Nephron progenitor cell (in vitro differentiated cells): ENCODE measurements around the gene PRR4.

Source experiments
- DNase-seq: peaks from one replicate; pipeline ENCODE4 v3.0.0; 2021
- H3K27ac Mint-ChIP-seq: 2 replicates; pipeline ENCODE4 v1.8.0; 2021; ENCODE audit warnings: mild to moderate bottlenecking, moderate library complexity, mixed read lengths
- H3K27me3 Mint-ChIP-seq: 2 replicates; pipeline ENCODE4 v1.8.0; 2021; ENCODE audit warnings: mild to moderate bottlenecking, low read depth, mixed read lengths; ENCODE audit not compliant: poor library complexity
- H3K36me3 Mint-ChIP-seq: 2 replicates; pipeline ENCODE4 v1.8.0; 2021; ENCODE audit warnings: low read depth, mixed read lengths
- H3K4me1 Mint-ChIP-seq: 2 replicates; pipeline ENCODE4 v1.8.0; 2021; ENCODE audit warnings: mixed read lengths
- H3K4me3 Mint-ChIP-seq: 2 replicates; pipeline ENCODE4 v1.8.0; 2021; ENCODE audit warnings: mild to moderate bottlenecking, moderate library complexity, mixed read lengths
- H3K9me3 Mint-ChIP-seq: 2 replicates; pipeline ENCODE4 v1.8.0; 2021; ENCODE audit warnings: mild to moderate bottlenecking, moderate library complexity, mixed read lengths
- CTCF ChIP-seq: fragments of 200-600 bp; sonication (generic); IDR thresholded peaks from 2 replicates; pipeline ENCODE4 v1.5.0; 2021; ENCODE audit warnings: antibody characterized with exemption

PRR4 gene

DNA sequence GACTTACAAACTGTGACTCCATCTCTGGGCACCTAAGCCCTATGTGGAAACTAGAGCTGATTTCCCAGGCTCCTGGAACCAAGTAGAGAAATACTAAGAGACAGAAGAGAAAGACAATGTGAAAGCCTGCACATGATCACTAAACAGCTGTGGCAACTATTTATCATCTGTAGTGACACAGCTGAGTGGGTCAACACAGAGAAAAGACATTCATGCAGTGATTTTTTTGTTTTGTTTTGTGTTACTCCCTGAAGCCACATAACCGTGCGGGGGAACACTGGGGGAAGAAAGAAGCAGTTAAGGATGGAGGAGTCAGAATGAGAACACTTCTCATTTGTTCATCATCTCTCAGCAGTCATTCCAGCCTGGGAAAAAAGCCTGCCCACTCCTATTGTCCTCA lies 1.5 kb downstream of the PRR4 start:
- Mint-ChIP-seq H3K9me3 (no peaks in the 10 kb centered on the region), H3K27ac (no peak overlapping the region), H3K4me1 (no peaks in the 10 kb centered on the region), H3K27me3 (no peaks in the 10 kb centered on the region), H3K4me3 (no peak overlapping the region), H3K36me3 (peaks cover 54% of the 10 kb centered on the region)
- no peak for TF ChIP-seq CTCF
- DNase-seq: no peak

DNA sequence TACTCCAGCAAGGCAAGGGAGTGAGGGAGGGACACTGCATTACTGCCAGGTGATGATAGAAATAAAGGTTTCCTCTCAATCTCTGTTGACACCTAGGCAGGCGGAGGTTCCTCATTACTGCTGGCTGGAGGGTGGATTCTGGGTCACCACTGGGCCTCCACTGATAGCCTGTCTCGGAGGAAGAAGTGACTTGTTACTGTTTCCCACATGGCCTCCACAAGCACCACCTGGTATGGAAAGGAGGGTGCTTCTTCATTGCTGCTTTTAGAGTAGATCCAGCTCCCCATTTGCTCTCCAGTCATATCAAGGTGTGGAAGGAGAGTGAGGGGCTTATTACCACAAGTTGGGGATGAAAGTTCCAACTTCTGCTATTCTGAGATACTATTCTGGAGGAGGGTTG lies 6.4 kb downstream of the PRR4 start:
- H3K4me3 Mint-ChIP-seq: no peak overlapping the region
- peaks cover 61% of the 10 kb centered on the region for H3K36me3 Mint-ChIP-seq
- no peaks in the 10 kb centered on the region for H3K4me1 Mint-ChIP-seq
- DNase-seq: no peak
- no peak for TF ChIP-seq CTCF
- no peaks in the 10 kb centered on the region for H3K9me3 Mint-ChIP-seq
- no peaks in the 10 kb centered on the region for H3K27me3 Mint-ChIP-seq
- H3K27ac Mint-ChIP-seq: no peak overlapping the region

DNA sequence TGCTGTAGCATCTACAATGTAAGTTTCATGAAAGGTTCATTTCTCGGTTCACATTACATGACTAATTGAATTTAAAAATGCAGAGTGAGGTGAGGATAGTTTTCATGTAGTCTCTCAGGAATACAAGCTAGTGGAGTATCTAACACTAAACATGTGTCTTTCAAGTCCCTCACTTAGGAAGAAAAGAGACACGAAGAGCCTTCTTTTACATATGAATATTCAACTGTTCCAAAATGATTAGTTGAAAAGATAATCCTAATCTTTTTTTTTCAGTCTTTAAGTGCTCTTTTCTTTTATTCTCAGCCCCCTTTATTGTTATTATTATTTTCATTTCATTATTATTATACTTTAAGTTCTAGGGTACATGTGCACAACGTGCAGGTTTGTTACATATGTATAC lies 10.8 kb downstream of the PRR4 start:
- TF ChIP-seq CTCF: no peak
- peaks cover 5% of the 10 kb centered on the region for H3K9me3 Mint-ChIP-seq
- H3K4me1 Mint-ChIP-seq: no peaks in the 10 kb centered on the region
- no peaks in the 10 kb centered on the region for H3K27me3 Mint-ChIP-seq
- H3K4me3 Mint-ChIP-seq: no peak overlapping the region
- no peak overlapping the region for H3K27ac Mint-ChIP-seq
- H3K36me3 Mint-ChIP-seq: peaks cover 60% of the 10 kb centered on the region
- DNase-seq: no peak

GRCh38 chr12:10829994-10830393 lies 19.3 kb downstream of the PRR4 start:
- Mint-ChIP-seq H3K9me3 (no peaks in the 10 kb centered on the region), H3K36me3 (peaks cover 7% of the 10 kb centered on the region), H3K27me3 (no peaks in the 10 kb centered on the region), H3K4me3 (no peak overlapping the region), H3K27ac (no peak overlapping the region), H3K4me1 (no peaks in the 10 kb centered on the region)
- DNase-seq: no peak
- no peak for TF ChIP-seq CTCF

DNA sequence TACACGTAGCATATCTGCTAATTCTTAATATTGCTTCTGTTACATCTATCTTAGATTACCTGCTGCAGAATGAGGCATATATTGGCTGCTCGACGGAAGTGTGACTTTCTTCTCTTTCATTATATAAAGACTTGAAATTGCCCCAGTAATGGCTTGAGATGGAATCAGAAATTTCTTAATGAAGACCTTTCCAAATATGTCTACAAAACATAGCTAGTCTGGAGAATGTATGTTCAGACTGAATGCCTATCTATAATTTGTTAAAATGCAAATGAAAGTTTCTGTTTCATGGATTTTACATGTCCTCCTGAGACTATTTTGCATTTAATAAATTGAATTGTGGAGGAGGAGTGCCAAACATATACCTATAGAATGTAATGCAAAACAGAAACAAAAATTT lies 23.0 kb downstream of the PRR4 start, which contains the start of gene TAS2R10:
Gene TAS2R10, minus strand, starts transcription at position 101 of the 400 bp plus-strand sequence. Its CDS starts 89 bp downstream, at position 12.
- Mint-ChIP-seq H3K4me3 (no peak within 1 kb of the TSS), H3K27ac (no peak within 1 kb of the TSS), H3K9me3 (no peaks in the 10 kb centered on the region), H3K4me1 (no peaks in the 10 kb centered on the region), H3K36me3 (peaks cover 6% of the 10 kb centered on the region), H3K27me3 (no peaks in the 10 kb centered on the region)
- DNase-seq: no peak
- TF ChIP-seq CTCF: no peak

GRCh38 chr12:10824957-10825356 lies 24.3 kb downstream of the PRR4 start:
- no peak for TF ChIP-seq CTCF
- Mint-ChIP-seq H3K4me1 (no peaks in the 10 kb centered on the region), H3K36me3 (no peaks in the 10 kb centered on the region), H3K9me3 (no peaks in the 10 kb centered on the region), H3K27ac (no peak overlapping the region), H3K4me3 (no peak overlapping the region), H3K27me3 (no peaks in the 10 kb centered on the region)
- DNase-seq: no peak
